DLD1 (cell line): ENCODE data around the gene DDI2.
"Not testable (repeated sequence)": the region's sequence is repeated elsewhere in the genome, so short reads cannot be mapped to it uniquely, and the experiment has no call there.

Source experiments
- in situ Hi-C: cut with HindIII; loops from 2 replicates; pipeline ENCODE4 v1.10.0; 2017; ENCODE audit warnings: low sequenced_read_pairs

Gene DDI2

GRCh38 chr1:15617173-15618076, at the start of gene DDI2:
DDI2 (plus strand) TSS chr1:15617458; CDS start chr1:15617671, 213 bp downstream.
- in situ Hi-C loops: no loop called here

GRCh38 chr1:15568387-15569073, 48.7 kb upstream of the DDI2 start:
- in situ Hi-C loops: no loop called here

DNA sequence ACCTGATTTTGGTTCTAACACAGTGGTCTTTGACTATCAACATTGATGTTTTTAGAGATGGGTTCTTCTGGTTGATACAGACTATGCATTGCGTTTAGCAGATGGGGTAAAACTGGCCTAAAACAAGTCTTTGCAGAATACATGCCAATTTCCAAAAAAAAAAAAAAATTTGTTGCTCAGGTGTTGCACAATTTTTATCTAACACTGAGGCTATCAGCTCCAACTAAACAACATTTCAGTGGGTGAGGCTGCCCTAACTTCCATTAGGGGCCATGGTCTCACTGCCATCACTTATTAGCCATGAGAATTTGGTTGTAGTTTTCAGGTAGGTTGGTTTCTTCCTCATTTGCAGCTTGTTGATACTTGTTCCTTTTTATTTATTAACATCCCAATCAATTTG, 46.4 kb upstream of the DDI2 start:
- in situ Hi-C loops: no loop called here

GRCh38 chr1:15571266-15571665, 46.0 kb upstream of the DDI2 start:
- in situ Hi-C loops: no loop called here

- in situ Hi-C loops: no loop called here
Measured at GRCh38 chr1:15573477-15573876, 43.8 kb upstream of the DDI2 start.

GRCh38 chr1:15574741-15575140, 42.5 kb upstream of the DDI2 start:
- in situ Hi-C loops: no loop called here

DNA sequence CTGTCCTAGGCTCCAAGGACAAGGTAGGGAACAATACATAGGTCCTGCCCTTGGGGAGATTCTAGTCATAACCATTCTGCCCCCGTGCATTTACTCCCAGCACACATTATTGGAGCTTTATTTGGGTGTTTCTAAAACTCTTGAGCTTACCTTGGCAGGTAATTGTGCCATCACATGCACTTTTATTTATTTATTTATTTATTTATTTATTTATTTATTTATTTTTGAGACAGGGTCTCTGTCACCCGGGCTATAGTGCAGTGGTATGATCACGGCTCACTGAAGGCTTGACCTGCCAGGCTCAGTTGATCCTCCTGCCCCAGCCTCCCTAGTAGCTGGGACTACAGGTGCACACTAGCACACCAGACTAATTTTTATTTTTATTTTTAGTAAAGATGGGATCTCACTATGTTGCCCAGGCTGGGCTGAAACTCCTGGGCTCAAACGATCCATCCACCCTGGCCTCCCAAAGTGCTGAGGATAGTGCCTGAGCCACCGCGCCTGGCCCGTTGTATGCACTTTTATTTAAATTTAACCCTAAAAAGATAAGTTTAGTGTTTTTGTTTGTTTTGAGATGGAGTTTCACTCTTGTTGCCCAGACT, 41.6 kb upstream of the DDI2 start:
- in situ Hi-C loops: no loop called here

DNA sequence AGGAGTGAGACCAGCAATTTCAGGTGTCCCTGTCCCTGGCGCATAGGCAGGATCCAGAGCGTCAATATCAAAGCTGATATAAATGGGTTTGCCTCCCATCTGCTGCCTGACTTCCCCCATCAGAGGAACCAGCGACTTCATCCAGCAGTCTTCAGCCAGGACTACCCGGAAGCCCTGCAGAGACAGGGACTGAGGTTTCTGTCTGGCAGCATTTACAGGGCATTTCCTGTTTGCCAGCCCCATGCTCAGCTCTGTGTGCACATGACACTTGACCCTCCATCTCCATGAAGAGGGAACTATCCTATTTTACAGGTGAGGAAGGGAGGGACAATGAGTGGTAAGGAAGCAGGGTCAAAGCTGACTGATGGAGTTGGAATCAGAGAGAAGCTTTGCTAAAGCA, 39.6 kb upstream of the DDI2 start:
- in situ Hi-C loops: no loop called here

DNA sequence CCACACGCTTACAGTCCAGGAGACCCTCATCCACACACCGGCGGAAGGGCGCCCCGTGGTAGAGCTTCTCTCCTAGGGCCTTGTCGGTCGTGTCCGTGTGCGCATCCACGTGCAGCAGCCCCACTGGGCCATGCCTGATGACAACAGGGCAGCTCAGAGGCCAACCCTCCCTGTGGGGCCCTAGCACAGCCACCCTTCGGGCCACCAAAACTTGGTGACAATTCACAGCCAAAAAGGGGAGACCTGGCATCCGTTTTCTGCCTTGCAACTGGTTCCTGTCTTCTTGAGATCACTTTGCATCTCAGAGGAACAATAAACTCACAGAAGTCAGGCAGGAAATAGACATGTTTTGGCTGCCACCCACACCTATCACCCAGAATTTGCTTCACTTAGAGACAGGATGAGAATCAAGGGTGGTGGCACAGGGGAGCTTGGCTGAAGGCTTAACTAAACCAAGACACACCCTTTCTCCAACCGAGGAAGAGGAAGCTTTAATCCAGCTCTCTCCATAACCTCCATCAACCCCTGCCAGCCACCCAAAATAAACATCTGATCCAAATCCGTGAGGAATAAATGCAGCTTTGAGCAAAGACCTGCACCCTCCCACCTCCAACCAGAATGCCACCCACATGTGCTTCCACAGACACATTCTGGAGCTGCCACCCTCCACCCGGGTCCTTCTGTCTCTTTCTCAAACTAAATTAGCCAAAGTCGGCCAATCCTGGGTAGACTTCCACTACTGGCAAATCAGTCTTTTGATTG, 38.2 kb upstream of the DDI2 start:
- in situ Hi-C loops: no loop called here

- in situ Hi-C loops: no loop called here
Measured at GRCh38 chr1:15579683-15580047, 37.6 kb upstream of the DDI2 start.

DNA sequence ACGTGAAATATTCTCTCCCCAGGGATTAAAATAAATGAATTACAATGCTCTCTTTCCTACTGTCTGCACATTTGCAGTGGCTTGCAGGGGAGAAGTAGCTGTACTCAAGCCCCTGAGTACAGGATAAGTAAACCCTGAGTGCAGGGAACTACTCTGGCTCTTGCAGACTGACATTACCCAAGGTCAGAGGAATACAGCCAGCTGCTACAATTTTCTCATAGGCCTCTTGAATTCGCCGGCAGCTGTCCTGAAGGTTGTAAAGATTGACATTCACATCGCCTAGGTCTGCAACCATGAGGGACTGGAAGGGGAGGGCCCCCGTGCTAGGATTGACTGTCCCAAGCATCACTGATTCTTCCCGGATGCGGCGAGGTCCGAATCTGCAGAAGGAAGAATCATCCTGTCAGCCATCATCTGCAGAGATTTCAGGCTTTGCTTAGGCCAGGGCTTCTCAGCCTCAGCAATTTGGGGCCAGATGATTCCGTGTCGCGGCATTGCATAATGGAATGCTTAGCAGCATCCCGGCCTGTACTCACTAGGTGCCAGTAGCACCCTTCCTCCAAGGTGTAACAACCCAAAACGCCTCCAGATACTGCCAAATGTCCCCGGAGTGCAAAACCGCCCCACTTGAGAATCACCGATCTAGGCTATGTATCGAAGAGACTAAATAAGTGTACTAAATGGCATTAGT, 34.1 kb upstream of the DDI2 start:
- in situ Hi-C loops: no loop called here

GRCh38 chr1:15584489-15585363, 32.5 kb upstream of the DDI2 start, which contains the start of gene AGMAT:
AGMAT (minus strand) TSS chr1:15585051; CDS start chr1:15584967, 84 bp downstream.
- in situ Hi-C loops: no loop called here

GRCh38 chr1:15592285-15592684, 25.0 kb upstream of the DDI2 start:
- in situ Hi-C loops: no loop called here

DNA sequence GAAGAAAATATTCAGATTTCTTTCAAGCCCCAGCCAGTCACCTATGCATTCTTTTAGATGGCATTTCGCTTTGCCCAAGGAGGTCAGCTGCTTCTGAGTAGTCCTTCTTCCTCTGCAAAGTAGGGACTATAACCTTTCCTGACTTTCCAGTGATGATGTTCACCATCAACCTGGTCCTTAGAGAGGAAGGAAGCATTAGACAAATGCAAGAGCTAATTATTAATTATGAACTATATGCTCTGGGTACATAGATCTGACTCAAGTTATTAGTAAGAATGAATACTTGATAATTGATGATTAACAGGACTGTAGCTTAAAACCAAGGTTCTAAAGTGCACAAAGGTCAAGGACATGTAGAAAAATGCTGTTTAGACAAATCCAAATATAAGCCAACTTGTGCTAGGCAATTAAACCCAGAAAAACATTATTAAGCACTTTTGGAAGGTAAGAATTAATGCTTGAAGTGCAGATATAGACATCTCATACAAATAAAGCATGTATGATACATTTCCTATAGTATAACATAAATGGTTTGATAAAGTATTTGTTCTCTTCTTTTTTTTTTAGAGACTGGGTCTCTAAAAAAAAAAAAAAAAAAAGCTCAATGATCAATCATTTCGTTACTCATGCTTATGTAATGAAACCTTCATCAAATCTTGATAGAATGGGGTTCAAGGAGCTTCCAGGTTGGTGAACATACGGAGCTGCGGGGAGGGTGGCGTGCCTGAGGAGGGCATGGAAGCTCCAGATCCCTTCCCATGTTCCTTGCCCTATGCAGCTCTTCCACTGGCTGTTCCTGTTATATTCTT, 21.2 kb upstream of the DDI2 start:
- in situ Hi-C loops: no loop called here

- in situ Hi-C loops: no loop called here
Measured at GRCh38 chr1:15598436-15598835, 18.8 kb upstream of the DDI2 start.

GRCh38 chr1:15603050-15603965, 13.9 kb upstream of the DDI2 start:
- in situ Hi-C loops: no loop called here

DNA sequence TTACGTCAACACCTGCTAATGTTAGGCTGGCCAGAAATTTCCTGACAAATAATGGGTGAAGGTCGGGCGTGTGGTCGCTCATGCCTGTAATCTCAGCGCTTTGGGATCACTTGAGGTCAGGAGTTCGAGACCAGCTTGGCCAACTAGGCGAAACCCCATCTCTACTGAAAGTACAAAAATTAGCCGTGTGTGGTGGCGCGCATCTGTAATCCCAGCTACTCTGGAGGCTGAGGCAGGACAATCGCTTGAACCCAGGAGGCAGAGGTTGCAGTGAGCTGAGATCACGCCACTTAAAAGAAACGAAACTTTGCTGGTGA, 13.3 kb upstream of the DDI2 start:
- in situ Hi-C loops: not testable (repeated sequence)

GRCh38 chr1:15604400-15604799, 12.9 kb upstream of the DDI2 start:
- in situ Hi-C loops: not testable (repeated sequence)
